Duodenal mucosa (tissue), 2 donors: ENCODE data around the gene UBIAD1.

Experiments
- H3K27ac ChIP-seq: one replicate; pipeline ENCODE4 v1.7.0; 2013; ENCODE audit warnings: low read depth, low read length
- H3K27me3 ChIP-seq, 2 donors: one replicate each; pipeline ENCODE4 v1.7.0; 2013; ENCODE audit warnings: low read length in 2 of 2, control low read depth in 1 of 2; ENCODE audit not compliant: insufficient read depth in 2 of 2, control insufficient read depth in 1 of 2
- H3K36me3 ChIP-seq, 2 donors: one replicate each; pipeline ENCODE4 v1.7.0; 2013; ENCODE audit warnings: low read length in 2 of 2, control low read depth in 1 of 2; ENCODE audit not compliant: insufficient read depth in 2 of 2, control insufficient read depth in 1 of 2
- H3K4me1 ChIP-seq, 2 donors: one replicate each; pipeline ENCODE4 v1.7.0; 2013; ENCODE audit warnings: low read length in 2 of 2, control low read depth in 1 of 2; ENCODE audit not compliant: insufficient read depth in 2 of 2, control insufficient read depth in 1 of 2
- H3K4me3 ChIP-seq, 2 donors: one replicate each; pipeline ENCODE4 v1.7.0; 2013; ENCODE audit warnings: low read length in 2 of 2, low read depth in 1 of 2
- H3K9ac ChIP-seq, 2 donors: one replicate each; pipeline ENCODE4 v1.7.0; 2013; ENCODE audit warnings: low read length in 2 of 2, low read depth in 1 of 2
- H3K9me3 ChIP-seq, 2 donors: one replicate each; pipeline ENCODE4 v1.7.0; 2013; ENCODE audit warnings: low read length in 2 of 2, control low read depth in 1 of 2; ENCODE audit not compliant: control insufficient read depth in 1 of 2

Gene UBIAD1

DNA sequence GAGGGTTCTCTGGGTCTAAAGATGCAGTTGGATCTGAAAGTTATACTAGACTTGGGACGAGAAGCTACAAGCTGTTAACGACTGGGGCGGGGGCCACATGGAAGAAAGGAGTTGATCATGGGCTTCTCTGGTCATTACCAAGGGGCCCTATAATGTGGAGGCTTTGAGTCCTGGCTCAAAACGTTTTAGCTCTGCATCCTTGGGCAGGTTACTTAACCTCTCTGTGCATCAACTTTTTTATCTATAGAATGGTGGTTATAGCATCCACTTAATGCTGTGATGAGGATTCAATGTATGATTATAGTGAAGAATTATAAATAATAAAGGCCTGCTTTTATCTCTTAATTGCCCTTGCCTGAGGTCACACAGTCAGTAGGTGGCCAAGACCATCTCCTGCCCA lies 53.1 kb downstream of the UBIAD1 start:
- Histone ChIP-seq H3K9ac (no peak overlapping the region), H3K27me3 (no peaks in the 10 kb centered on the region), H3K36me3 (no peaks in the 10 kb centered on the region), H3K4me1 (no peaks in the 10 kb centered on the region), H3K9me3 (no peaks in the 10 kb centered on the region), H3K4me3 (no peak overlapping the region), H3K27ac (no peak overlapping the region)

DNA sequence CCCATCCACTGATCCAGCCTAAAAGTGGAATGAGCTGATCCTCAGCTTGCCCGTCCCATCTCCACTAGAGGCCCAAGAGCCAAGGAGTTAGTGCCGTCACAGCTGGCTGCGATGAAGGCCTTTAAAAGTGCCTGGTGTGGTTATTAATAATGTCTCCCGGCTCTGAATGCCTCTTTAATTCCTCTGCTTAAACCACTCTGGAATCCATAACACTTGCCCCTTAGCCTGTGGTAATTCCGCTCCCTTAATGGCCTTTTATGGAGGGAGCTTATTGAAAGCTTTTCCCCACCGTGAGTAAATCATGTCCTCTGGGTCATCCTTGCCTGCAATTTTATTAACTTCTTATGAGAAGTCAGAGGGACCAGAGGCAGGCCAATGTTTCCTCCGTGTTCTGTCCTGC lies 55.4 kb downstream of the UBIAD1 start:
- no peaks in the 10 kb centered on the region for H3K9me3 ChIP-seq

DNA sequence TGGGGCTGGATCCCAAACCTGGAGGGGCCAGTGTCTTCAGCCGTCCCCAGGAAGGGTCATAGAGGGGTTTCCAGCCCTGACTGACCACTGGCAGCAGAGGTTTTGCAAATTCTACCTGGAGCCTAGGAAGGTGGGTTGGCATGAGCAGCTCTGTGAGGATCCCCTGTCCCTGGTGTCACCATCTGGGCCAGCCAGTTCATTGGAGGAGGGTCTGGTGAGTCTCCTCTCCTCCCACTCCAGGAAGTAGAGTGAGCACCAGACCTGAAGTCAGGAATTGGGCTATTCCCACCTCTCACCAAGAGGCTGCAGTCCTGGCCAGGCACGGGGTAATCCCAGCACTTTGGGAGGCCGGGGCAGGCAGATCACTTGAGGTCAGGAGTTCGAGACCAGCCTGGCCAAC lies 57.4 kb downstream of the UBIAD1 start:
- Histone ChIP-seq H3K27me3 (no peaks in the 10 kb centered on the region), H3K9ac (no peak overlapping the region), H3K27ac (no peak overlapping the region), H3K4me3 (no peak overlapping the region), H3K36me3 (no peaks in the 10 kb centered on the region), H3K9me3 (no peaks in the 10 kb centered on the region), H3K4me1 (peaks cover 3 to 6% of the 10 kb centered on the region in 2 donors)

More for the DNA sequence above, 55.4 kb downstream of the UBIAD1 start:
- Histone ChIP-seq H3K27ac (no peak overlapping the region), H3K36me3 (no peaks in the 10 kb centered on the region), H3K4me1 (no peaks in the 10 kb centered on the region), H3K4me3 (no peak overlapping the region), H3K9ac (no peak overlapping the region), H3K27me3 (no peaks in the 10 kb centered on the region)

DNA sequence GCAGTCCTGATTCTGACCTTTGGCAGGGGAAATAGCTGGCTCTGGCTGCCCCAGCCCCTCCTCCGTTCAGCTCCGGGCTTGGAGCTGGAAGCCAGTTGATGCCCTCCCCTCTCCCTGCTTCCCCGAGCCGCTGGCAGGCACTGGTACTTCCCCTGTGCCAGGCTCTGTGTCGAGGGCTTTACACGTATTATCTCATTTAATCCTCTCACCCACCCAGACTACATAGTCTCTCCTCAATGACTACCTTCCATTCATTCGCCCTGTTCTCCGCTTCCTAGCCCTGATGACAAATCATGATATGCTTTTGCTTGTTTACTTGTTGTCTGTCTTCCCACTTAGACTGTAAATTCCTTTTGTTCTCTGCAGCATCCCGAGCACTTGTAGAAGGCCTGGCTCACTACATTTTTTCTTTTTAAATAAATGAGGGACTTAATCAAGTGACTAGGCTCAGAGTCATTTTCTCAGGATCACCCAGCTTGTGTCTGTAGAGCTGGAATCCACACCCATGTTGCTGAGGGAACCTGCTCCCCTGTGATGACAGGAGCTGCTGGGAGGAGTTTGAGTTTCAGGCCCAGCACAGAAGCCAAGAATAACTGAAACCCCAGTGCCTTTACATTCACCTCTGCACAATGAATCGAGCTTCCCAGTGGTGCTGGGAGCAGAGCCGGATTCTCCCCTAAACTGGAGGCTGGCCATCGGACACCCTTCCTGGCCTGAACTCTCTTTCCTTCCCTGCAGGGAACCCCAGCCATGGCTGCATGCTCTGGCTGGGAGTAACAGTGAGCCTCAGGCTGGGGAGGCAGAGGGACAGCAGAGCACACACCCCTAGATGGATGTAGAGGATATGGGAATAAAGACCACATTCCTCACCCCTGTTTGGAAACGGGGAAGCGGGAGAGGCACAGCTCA lies 58.3 kb downstream of the UBIAD1 start:
- Histone ChIP-seq H3K36me3 (no peaks in the 10 kb centered on the region), H3K9ac (no peak overlapping the region), H3K27ac (no peak overlapping the region), H3K4me3 (no peak overlapping the region), H3K9me3 (no peaks in the 10 kb centered on the region), H3K4me1 (peaks cover 3 to 6% of the 10 kb centered on the region in 2 donors), H3K27me3 (no peaks in the 10 kb centered on the region)

DNA sequence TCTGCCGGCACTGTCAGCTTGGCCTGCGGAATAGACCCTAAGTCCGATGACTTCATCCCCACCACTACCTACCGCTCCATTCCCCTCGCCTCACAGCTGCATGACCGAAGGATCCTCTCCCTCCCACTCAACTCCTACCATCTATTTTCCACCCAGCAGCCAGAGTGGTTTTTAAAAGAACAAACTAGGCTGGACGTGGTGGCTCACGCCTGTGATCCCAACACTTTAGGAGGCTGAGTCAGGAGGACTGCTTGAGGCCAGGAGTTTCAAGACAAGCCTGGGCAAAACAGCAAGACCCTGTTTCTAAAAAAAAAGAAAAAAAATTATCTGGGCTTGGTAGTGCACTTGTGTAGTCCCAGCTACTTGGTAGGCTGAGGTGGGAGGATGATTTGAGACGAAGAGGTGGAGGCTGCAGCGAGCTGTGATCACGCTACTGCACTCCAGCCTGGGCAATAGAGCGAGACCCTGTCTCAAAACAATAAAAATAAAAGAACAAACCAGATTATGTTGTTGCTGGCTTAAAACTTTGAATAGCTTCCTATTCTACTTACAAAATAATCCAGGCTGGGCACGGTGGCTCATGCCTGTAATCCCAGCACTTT lies 59.0 kb downstream of the UBIAD1 start:
- no peak overlapping the region for H3K4me3 ChIP-seq
- no peak overlapping the region for H3K27ac ChIP-seq
- peaks cover 3 to 6% of the 10 kb centered on the region in 2 donors for H3K4me1 ChIP-seq
- H3K9ac ChIP-seq = no peak overlapping the region
- no peaks in the 10 kb centered on the region for H3K9me3 ChIP-seq
- H3K36me3 ChIP-seq = no peaks in the 10 kb centered on the region
- peaks cover 0 to 3% of the 10 kb centered on the region in 2 donors for H3K27me3 ChIP-seq

DNA sequence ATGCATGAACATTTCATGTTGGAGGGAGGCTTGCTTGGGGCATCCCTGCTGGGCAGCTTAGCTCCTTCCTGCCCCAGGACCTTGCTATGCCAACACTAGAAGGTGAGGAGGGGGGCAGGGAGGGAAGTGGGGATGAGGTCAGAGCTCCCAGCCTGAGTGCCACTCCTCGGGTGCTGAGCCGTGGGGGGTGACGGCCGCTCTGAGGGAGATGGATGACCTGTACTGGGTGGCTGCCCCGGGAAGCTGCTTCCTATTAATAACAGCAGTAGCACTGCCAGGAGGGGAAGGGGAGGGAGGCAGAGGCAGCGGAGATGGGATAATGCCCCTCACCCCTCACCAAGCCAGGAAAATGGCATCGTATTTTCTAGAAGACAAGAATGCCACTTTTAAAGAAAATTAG lies 60.6 kb downstream of the UBIAD1 start:
- H3K9ac ChIP-seq = no peak overlapping the region
- H3K27me3 ChIP-seq = peaks cover 0 to 5% of the 10 kb centered on the region in 2 donors
- H3K36me3 ChIP-seq = no peaks in the 10 kb centered on the region
- no peak overlapping the region for H3K4me3 ChIP-seq
- H3K27ac ChIP-seq = no peak overlapping the region
- H3K9me3 ChIP-seq = no peaks in the 10 kb centered on the region
- H3K4me1 ChIP-seq = peaks cover 3 to 8% of the 10 kb centered on the region in 2 donors

DNA sequence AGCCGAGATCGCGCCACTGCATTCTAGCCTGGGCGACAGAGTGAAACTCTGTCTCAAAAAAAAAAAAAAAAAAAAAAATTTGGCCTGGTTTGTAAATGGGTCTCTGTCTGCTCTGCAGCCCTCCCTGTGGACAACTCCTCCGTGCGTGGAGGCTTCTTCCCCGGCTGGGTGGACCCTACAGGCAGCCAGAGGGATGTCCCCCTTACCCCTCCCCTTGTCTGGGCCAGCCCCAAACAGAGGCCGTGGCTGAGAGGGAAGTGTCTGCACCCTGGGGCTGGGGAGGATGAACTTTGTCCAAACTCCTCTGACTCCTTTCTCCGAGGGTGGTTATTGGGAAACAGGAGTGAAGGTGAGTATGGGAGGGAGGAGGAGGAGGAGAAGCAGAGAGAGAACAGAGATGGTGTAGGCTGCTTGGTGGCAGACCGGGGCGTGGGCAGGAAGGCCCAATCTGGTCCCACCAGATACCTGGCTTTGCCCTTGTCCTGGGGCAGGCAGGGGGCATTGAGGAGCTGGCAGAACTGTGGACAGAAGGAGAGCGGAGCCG lies 61.3 kb downstream of the UBIAD1 start:
- Histone ChIP-seq H3K27me3 (peaks cover 0 to 6% of the 10 kb centered on the region in 2 donors), H3K4me3 (no peak overlapping the region), H3K9ac (no peak overlapping the region), H3K4me1 (peaks cover 5 to 8% of the 10 kb centered on the region in 2 donors), H3K36me3 (no peaks in the 10 kb centered on the region), H3K9me3 (no peaks in the 10 kb centered on the region), H3K27ac (no peak overlapping the region)

DNA sequence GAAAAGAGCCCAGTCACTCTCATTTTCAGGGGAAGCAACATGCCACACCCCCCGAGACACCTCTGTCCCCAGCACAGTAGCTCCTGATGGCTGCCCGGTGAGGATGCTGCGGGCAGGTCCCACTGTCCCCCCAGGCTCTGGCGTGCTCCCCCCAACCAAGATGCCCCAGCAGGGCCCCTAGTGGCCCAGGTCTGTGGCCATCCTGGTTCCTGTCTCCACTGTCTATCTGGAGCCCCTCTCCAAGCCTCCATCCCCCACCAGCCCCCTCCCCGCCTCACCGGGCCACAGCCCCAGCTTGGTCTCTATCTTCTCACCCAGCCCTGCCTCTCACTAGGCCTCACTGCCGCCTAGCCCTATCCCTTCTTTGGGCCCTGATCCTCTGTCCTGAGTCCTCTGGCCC lies 61.8 kb downstream of the UBIAD1 start:
- H3K4me1 ChIP-seq = peaks cover 8 to 9% of the 10 kb centered on the region in 2 donors
- no peak overlapping the region for H3K27ac ChIP-seq
- no peak overlapping the region for H3K4me3 ChIP-seq
- H3K9ac ChIP-seq = no peak overlapping the region
- no peaks in the 10 kb centered on the region for H3K36me3 ChIP-seq
- no peaks in the 10 kb centered on the region for H3K9me3 ChIP-seq
- peaks cover 0 to 6% of the 10 kb centered on the region in 2 donors for H3K27me3 ChIP-seq

DNA sequence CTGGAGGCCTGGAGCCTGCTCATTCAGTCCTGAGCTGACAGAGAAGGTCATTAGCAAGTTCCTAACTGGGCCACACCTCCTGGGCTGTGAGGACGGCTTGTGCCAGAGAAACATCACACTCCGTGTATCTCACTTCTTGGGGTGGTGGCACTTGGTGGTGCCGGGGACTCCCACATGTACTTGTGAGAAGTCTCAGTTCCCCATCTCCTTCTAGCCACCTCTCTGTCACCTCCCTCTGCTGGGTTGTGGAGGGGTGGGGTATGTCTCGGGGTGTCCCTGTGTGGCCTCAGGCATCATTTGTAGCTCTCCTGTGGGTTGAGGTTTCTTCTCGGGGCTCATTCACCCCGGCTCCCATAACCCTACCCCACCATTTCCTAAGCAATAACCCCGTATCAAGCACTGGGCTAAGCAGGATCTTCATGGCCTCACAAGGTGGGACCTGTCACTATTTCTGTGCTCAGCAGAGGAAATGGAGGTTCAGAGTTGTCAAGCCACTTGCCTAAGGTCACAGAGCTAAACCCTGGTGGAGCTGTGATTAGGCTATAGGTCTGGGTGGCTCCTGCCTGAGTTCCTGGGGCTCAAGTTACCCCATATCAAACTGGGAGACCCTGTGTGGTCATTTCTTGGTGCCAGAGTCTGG lies 62.5 kb downstream of the UBIAD1 start:
- Histone ChIP-seq H3K27me3 (peaks cover 0 to 9% of the 10 kb centered on the region in 2 donors), H3K4me3 (no peak overlapping the region)

More for the DNA sequence above, 62.5 kb downstream of the UBIAD1 start:
- Histone ChIP-seq H3K36me3 (no peaks in the 10 kb centered on the region), H3K4me1 (peaks cover 8 to 15% of the 10 kb centered on the region in 2 donors), H3K9ac (no peak overlapping the region), H3K9me3 (no peaks in the 10 kb centered on the region), H3K27ac (no peak overlapping the region)
